GM19238 (cell line): ENCODE measurements around the gene MICAL3.

Source experiments
- DNase-seq: peaks from one replicate; pipeline ENCODE4 v3.0.0; 2011; ENCODE audit warnings: low spot score; ENCODE audit not compliant: insufficient read length

MICAL3 gene

DNA sequence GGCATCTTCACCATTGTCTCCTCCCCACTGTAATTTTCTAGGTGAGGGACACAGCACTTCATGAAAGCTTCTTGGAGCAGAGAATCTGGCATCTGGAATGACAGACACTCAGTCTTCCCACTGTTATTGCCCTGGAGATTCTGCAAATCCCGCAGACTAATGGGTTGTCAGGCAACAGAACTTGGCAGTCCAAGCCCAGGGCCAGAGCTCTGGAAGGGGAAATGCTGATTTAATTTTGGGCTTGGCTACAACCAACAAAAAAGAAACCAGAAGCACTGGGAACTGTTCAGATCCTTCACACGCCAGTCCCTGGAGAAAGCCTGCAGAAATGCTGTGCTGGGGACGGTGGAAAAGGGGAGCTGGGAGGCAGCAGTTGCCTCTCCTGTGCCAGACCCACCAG lies 178.6 kb downstream of the MICAL3 start:
- no peak for DNase-seq

- no peak for DNase-seq
Observed at GRCh38 chr22:17845327-17845726, 179.0 kb downstream of the MICAL3 start.

DNA sequence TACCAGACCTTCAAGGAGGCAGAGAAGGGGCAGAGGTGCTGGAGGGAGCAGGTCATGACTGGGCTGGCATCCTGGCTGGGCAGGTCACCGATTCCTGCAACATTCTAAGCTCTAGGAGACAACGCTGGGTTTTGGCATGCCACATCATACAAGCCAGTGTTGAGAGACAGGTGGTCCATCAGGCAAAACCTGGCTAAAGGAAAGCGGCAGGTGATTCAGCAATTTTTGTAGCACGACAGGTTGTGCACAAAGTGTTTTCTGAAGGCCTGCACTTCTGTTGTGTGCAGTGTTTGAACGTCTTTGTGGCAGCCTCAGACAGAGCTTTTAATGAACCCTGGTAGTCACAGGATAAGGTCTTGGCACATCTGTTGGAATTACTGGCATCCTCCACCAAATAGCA lies 180.2 kb downstream of the MICAL3 start:
- no peak for DNase-seq

- DNase-seq: no peak
Observed at GRCh38 chr22:17842386-17842785, 182.0 kb downstream of the MICAL3 start.

DNA sequence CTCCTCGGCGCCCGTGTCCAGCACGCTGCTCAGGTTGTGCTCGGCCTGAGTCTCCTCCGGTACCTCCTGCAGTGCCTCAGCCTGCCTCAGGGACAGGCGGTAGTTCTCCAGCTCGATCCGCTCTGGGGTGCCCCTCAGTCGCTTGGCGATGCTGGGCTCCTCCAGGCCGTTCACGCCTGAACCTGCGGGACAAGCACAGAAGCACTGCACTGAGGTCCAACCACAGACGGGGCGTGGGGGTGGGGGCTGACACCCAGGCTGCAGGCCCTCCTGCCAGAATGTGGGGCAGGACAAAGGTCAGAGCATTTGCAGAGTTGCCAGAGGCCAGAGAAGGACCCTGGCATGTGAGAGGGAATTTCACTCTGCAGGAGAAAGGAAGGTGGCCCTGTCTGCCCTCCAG lies 182.5 kb downstream of the MICAL3 start:
- DNase-seq: no peak

GRCh38 chr22:17838180-17838865 lies 186.0 kb downstream of the MICAL3 start:
- no peak for DNase-seq

DNA sequence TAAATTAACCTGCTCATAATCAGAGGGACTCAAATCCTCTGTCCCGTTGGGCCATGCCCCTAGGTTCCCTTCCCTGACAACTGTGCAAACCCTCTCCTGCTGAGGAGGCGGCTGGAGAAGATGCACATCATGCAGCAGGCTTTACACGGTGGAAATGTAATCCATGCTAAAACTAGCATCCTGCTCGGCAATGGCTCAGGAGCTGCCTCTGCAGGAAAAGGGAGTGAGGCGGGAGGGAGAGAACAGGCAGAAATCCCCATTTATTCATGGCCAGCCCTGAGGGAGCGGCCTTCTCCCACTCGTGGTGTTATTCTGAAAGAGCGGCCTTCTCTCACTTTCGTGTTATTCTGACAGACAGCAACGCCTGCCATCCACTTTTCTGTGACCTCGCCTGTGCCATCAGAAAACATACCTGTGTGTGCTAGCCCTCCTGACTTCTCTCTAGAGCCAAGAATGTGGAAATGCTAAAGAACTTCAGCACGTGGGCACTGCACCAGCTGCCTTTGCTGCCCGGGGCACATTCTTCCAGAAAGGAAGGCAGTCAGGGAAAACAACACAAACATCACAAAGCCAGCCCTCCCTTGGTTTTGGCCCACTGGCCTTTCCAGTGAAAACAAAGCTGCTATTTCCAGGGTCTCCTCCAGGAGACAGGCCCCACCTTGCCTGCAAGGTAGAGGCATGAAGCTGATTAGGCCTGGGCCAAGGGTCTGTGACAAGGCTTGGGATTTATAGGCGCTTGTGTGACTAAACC lies 187.2 kb downstream of the MICAL3 start:
- no peak for DNase-seq

DNA sequence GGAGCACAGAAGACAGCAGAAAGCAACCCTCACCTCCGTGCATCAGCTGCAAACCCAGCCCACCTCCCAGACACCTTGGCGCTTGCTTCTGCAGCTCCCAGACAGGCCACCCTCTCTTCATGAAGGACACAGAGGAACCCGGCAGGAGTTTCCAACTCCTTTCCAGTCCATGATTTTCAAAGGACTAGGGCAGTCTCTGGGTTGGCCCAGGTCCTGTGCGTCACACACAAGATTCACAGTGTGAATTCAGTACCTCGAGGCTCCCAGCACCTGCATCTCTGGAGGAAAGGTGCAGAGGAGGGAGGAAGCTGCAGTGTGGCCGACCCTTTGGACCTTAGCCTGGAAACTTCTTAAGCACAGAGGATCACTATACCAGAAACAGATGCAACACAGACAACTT lies 189.1 kb downstream of the MICAL3 start:
- DNase-seq: no peak

GRCh38 chr22:17833489-17833888 lies 190.9 kb downstream of the MICAL3 start:
- no peak for DNase-seq

DNA sequence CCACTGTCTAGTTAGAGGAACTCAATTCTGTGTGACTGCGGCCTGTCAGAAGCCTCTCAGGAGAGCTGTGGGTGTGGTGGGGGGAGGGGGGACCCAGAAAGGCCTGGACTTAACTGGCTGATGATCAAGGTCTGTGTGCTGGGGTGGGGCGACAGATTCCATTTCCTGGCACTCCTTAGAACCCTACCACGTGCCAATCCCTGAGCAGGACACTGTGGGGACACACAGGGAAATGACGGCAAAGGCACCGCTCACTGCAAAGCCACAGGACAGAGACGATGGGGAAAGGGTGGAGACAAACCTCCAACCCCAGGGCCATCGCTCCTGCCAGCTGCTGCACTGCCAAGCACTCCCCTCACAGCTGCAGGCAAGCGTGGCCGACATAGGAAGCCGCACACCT lies 191.7 kb downstream of the MICAL3 start:
- DNase-seq: no peak

GRCh38 chr22:17831501-17832251 lies 192.7 kb downstream of the MICAL3 start:
- DNase-seq: no peak

DNA sequence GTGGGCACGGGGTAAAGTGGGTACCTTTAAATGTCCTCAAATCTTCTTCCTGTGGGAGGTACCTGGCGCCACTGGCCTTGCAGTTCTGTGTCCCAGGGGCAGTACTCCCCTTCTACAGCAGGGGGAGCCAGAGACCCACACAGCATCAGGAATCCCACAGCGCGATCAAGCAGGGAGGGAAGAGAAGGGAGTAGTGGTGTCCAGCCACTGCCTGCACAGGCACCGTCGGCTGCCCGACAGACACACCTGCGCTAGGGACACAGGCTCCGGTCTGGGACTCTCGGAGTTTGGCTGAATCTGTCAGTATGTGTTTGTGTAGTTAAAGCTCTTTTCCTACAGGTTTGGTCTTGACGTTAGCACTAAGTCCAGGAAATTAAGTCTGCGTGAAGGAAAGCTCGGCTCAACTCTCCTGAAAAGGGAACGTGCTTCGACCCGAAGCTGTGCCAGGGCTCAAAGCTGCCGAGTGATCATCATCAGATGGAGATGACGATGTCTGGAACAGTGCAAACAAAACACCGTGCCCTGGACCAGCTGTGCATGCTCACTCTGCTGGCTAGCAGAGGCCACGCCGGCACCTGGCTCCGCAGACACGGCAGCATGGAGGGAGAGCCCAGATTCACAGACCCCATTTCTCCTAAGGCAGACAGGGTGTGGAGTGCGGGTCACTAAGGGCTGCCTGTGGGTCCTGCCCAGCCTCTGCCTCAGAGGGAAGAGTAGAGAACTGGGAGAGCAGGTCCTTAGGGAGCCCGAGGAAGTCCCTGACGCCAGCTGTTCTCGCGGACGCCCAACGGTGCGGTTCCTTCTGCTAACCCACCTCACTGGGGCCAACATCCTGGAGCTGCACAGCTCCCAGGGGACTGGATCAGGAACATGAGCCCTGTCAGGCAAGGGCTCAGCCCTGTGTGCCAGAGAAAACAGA lies 194.1 kb downstream of the MICAL3 start:
- peak; percentile 85 for DNase-seq

GRCh38 chr22:17829695-17830042 lies 194.7 kb downstream of the MICAL3 start:
- DNase-seq: no peak

DNA sequence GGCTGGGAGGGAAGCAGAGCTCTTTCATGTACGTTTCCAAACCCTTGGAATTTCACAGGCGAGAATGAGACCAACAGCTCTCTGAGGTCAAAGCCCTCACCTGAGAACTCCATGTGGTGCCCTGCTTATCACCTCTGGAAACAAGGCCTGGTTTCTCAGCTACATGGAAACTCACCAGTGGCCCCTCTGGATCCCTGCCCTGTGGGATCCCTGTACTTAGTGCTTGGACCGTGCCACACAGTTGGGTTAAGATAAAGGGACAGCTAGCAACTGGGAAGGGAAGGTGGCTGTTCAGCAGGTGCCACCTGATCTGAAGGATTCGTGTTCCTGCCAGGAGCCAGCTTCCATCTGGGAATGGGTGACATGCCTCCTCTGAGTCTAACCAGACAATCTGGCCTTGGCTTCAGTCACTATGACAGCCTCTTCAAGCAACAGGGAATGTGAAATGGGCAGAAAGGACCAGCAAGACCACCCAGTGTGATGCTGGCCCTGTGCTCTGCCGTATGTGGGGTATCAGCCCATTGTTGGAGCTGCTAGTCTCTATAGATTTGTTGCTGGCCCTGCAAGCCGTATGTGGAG lies 195.8 kb downstream of the MICAL3 start:
- DNase-seq: no peak

DNA sequence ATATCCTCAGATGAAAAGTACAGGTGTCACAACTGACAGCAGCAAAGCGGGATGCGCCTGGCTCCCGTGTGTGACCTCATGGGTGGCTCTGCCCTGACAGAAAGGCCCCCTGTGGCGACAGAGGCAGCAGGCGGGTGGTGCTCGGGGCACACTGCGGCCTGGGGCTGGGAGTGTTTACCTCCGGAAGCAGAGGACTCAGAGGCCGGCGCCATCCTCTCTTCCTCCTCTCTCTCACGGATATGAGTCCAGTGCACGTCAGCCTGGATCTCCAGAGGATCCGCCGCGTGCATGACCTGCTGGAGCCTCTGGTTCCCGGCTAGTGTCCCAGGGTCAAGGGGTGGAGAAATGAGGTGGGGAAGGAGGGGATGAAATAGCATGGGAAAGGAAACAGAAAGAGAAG lies 196.9 kb downstream of the MICAL3 start:
- no peak for DNase-seq

DNA sequence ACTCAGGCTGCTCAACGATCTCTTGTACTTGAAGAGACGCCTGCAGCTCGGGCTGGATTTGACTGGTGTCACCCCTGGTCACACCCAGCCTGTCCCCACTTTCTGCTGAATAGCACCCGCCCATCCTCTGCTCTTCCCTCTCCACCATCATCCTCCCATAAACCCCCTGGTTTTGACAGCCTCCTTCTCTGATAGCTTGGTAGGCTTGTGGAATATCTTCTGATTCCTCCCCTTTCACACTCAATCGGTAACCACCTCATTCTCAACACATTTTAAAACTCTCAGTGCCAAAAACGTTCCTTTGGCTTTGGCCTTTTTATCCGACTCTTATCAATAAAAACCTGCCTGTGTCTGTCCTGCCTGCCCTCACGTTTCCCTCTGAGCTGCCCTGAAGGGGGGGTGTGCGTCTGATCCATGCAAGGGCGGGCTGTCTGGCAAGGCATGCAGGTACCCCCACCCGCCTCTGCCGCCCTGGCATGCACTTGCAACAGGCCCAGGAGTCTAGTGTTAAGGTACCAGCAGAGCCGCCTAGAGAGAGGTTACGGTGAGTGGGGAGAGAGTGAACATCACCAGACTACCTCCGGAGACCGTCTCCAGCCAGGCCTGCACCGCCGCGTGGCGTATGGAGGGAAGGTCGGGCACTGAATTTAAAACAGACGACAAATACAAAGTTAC lies 198.3 kb downstream of the MICAL3 start:
- DNase-seq: no peak

- DNase-seq: no peak
Observed at GRCh38 chr22:17824457-17824856, 199.9 kb downstream of the MICAL3 start.

GRCh38 chr22:17823964-17824363 lies 200.4 kb downstream of the MICAL3 start:
- DNase-seq: no peak

- DNase-seq: no peak
Observed at GRCh38 chr22:17823226-17823625, 201.1 kb downstream of the MICAL3 start.

DNA sequence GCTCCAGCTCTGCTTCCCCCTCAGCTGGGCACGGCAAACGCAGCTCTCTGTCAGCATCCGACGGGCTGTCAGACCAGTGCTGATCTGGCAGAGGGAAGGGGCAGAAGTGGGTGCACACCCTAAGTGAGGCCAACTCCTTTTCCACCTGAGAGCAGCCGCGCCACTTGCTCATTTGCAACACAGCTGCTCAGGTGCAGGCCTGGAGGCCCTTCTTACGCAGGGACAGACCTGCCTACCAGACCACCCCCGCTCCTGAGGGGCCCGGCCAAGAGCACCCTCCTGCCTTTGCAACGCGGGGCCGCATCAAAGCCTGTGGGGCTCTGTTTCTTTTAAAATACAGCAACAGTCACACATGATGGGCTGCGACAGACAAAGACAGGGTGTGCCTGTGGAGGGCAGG lies 202.3 kb downstream of the MICAL3 start:
- no peak for DNase-seq
